ENCODE data around the gene IFNA2.
A peak's percentile ranks its signal among the peaks of the same experiment; 100 is the strongest.
"Not testable (repeated sequence)": the region's sequence is repeated elsewhere in the genome, so short reads cannot be mapped to it uniquely, and the experiment has no call there.

Gene IFNA2

DNA sequence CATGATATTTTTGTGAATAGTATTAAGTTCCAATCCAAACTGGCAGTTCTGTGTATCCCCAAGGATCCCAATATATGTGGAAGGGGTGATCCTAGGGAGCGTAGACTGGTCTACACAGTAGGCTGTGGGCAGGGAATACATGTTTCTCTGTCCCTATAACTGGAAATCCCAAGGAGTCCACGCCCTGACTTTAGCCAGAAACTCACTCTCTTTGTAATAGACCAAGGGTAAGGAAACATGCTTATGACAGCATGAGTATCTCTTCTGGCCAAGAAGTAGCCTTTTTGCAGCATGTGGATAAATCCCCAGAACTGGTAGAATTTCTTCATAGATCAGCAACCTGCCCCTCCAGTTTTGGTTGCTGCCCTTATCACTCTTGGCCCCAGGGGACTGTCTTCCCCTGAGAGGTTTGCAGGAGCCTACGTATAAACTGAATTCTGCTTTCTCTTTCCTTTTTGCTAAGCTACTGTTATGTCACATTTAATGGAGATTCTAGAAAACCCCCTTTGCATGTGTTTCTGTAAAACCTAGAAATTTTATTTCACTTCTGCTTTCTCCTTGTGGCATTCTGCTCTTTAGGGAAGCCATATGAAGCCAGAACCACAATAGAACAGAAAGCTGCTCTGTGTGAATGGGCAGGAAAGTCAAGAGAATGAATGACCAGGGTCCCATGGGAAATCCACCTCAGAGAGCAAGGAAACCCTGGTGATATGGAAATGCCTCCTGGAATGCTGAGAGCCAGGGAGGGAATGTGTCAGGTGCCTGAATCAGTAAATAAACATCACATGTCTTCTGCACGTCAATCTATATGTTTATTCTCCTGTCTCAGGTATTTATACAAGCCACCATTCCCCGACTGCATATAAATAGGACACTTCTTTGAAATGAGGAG is 3.5 kb downstream of the IFNA2 start:
- DNase-seq: no peak

- not testable (repeated sequence) for DNase-seq
Observed at GRCh38 chr9:21371467-21371866, 13.7 kb downstream of the IFNA2 start.

DNA sequence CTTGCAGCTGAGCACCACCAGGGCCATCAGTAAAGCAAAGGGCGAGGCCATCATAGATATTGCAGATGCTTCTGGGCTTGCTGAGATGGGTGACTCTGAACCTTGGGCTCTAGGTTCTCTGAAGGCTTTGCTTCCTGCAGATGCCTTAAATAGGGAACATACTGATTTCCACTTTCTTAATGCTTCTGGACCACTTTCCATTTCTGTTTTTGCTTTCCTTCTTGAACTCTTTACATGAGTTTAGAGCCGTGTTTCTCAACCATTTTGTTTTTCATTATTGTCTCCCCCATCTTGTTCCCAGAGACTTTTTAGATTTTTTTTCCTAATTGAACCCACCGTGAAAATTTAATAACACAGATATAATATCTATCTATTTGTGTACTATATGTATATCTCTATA is 17.2 kb downstream of the IFNA2 start, which contains the start of gene IFNA13:
Gene IFNA13 (minus strand): TSS at position 101 of the 400 bp plus-strand sequence. CDS start 47 bp downstream, at position 54.
- DNase-seq: no peak

- DNase-seq: not testable (repeated sequence)
Observed at GRCh38 chr9:21367169-21367568, 18.0 kb downstream of the IFNA2 start.

- DNase-seq: no peak
Observed at GRCh38 chr9:21362287-21362686, 22.9 kb downstream of the IFNA2 start.

DNA sequence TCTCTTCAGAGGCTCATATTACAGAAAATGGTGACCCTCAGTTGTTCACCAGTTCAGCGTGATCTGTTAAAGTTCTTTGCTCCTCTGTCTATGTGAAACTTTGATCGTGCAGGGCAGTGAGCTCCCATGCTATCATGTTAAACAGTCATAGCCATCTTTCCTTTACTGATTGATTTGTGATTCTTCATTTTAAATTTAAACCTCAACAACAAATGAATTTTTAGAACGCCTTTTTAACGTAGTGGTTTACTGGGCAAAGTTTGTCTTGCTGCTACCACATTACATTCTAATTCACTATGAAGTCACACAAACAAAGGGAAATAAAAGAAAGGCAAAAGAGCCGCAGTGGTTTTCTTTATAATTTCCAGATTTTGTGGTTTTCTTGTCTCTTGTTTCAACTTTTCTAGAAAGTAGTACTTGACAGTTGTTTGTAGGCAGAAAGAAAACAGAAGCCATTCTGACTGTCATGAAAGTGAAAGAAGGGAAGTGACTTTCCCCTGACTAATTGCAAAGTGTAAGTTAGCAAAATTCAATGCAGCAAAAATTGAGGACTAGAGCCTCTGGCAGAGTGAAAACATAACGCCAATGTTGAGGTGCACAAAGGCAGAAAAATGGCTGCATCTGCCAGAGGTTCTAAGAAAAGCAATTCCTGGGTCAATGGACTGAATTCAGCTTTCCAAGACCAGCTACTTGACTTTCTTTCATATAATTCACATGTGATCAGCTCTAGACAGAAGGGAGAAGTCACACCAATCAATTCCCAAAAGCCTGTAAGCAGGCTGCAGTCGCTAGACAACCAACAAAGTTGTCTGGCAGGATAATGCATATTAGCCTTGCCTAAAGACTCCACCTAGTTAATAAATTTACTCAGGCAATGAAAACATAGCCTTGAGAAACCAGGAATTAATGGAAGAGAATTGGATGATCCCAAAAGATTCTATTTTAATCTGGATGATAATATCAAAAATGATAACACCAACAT is 27.4 kb downstream of the IFNA2 start:
- DNase-seq: no peak

DNA sequence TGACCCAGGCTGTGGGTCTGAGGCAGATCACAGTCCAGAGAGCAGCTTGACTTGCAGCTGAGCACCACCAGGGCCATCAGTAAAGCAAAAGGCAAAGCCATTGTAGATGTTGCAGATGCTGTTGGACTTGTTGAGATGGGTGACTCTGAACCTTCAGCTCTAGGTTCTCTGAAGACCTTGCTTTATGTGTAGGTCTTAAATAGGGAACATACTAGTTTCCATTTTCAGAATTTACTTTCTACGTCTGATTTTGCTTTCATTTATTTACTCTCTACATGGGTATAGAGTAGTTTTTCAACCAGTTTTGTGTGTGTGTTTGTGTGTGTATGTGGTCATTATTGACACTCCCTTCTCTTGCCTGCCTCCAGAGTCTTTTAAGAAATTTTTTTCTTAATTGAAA is 34.4 kb downstream of the IFNA2 start, which contains the start of gene IFNA6:
Gene IFNA6 (minus strand): TSS at position 101 of the 400 bp plus-strand sequence. CDS start 0 bp downstream, at position 101.
- no peak for DNase-seq

- DNase-seq: no peak
Observed at GRCh38 chr9:21348430-21348970, 36.7 kb downstream of the IFNA2 start.

DNA sequence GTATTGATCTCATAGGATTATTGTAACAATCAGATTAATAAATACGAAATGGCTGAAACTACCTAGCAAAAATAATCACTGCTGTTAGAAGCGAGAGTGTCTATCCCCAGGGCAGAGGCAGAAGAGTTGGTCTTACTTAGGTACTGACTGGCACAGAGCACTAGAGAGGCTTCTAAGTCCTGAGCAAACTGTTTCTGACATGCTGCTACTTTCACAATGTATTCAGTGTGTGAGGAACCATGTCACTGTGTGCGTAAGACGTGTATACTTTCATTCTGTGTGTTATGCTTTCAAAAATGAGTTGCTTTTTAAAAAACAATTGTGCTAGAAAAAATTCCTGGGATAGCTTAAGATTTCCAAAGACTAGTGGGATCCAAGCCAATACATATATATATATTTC is 44.5 kb downstream of the IFNA2 start:
- DNase-seq: no peak

- DNase-seq: no peak
Observed at GRCh38 chr9:21336457-21336856, 48.7 kb downstream of the IFNA2 start.

- peak; percentile 91 for DNase-seq
Observed at GRCh38 chr9:21334701-21335632, 50.2 kb downstream of the IFNA2 start, which contains the start of gene KLHL9. TSS of gene KLHL9 (minus strand) at chr9:21335404. CDS start at chr9:21334859, 545 bp downstream.

All from EL (cell line).